Measurements from ENCODE around the gene NMUR1. TPM values are rescaled to one million over a fixed set of nuclear protein-coding genes. Genes with fewer than 3 reads are reported as not detected.

Gene NMUR1
- total and polyA plus RNA-seq, 8 donors, result 0.38 to 1.1 (median 0.66) TPM

GRCh38 chr2:231546014-231546715, 15.9 kb upstream of the NMUR1 start:
- peaks cover 6 to 28% of the 10 kb centered on the region in 2 donors for H3K4me1 ChIP-seq
- H3K4me3 ChIP-seq, result no peak overlapping the region
- peaks cover 0 to 27% of the 10 kb centered on the region in 2 donors for H3K27me3 ChIP-seq
- no peaks in the 10 kb centered on the region for H3K36me3 ChIP-seq
- ATAC-seq (no peak), DNase-seq (peak in 1 of 4 donors; percentile 48)
- H3K27ac ChIP-seq, result peak overlapping the region in 1 of 2 donors; percentile 82
- peaks cover 0 to 14% of the 10 kb centered on the region in 2 donors for H3K9me3 ChIP-seq
- intact Hi-C loops (cut with DNase I), result no loop called here
- TF ChIP-seq CTCF (IDR thresholded peaks at IDR 0.05), result no peak

DNA sequence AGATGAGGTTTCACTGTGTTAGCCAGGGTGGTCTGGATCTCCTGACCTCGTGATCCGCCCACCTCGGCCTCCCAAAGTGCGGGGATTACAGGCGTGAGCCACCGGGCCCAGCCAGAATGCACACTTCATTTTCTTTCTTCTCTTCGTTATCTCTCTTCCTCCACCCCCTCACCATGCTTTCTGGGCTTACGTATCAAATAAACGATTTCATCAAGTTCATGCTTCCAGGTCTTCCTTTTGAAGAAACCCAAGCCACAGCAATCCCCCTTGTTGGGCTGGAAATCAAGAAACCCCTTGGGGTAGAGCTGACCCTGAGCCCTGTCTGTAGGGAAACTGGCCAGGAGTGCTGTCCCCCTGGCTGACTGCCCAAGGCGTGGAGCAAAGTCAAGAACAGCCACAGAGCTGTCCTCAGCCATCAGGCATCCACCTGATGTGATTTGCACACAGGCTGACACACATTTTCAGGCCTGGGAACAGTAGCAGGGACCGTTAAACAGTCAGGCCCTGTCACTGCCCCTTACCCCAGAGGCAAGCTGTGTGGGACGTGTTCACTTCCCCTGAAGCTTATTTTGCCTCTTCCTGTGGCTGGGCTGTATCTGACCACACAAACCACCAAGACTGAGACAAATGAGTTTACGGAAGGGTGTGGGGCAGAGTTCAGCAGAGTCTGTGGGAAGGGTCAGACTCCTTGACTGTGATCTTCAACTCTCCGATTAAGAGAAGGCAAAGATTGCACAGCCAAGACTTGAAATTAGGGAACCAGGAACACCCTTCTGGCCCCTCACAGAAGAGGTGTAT, 15.1 kb upstream of the NMUR1 start:
- no peaks in the 10 kb centered on the region for H3K36me3 ChIP-seq
- peaks cover 6 to 28% of the 10 kb centered on the region in 2 donors for H3K4me1 ChIP-seq
- H3K9me3 ChIP-seq, result peaks cover 0 to 14% of the 10 kb centered on the region in 2 donors
- H3K27me3 ChIP-seq, result peaks cover 0 to 28% of the 10 kb centered on the region in 2 donors
- ATAC-seq (peak; percentile 93), DNase-seq (peak in 3 of 4 donors; percentile 23 to 82 (median 42))
- intact Hi-C loops (cut with DNase I), result no loop called here
- H3K4me3 ChIP-seq, result no peak overlapping the region
- TF ChIP-seq CTCF (IDR thresholded peaks at IDR 0.05), result no peak
- peak overlapping the region; percentile 53 to 82 for H3K27ac ChIP-seq

GRCh38 chr2:231542136-231542535, 11.9 kb upstream of the NMUR1 start:
- TF ChIP-seq CTCF (IDR thresholded peaks at IDR 0.05), result no peak
- DNase-seq, result no peak
- Histone ChIP-seq H3K4me3 (no peak overlapping the region), H3K27me3 (peaks cover 0 to 10% of the 10 kb centered on the region in 2 donors), H3K27ac (no peak overlapping the region), H3K36me3 (no peaks in the 10 kb centered on the region), H3K9me3 (peaks cover 0 to 14% of the 10 kb centered on the region in 2 donors), H3K4me1 (peaks cover 6 to 28% of the 10 kb centered on the region in 2 donors)
- intact Hi-C loops (cut with DNase I), result no loop called here
- no peak for ATAC-seq

DNA sequence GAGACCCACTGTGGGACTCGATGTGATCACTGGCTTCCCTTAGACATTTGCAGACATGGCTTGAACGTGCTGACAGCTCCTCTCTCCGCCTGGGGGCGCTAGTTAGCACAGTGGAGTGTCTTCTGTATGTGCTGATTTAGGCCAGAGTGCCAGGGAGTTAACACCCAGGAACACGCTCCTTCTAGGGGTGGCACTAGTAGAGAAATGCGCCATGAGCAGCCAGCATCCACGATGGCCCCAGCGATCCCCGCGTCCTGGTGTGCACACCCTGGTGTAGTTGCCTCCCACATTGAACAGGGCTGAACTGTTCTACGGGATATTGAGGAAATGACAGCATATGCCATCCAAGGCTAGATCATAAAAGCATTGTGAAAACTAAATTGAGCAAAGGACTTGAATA, 11.4 kb upstream of the NMUR1 start:
- Histone ChIP-seq H3K4me3 (no peak overlapping the region), H3K27me3 (peaks cover 0 to 10% of the 10 kb centered on the region in 2 donors), H3K27ac (no peak overlapping the region), H3K9me3 (peaks cover 0 to 14% of the 10 kb centered on the region in 2 donors), H3K36me3 (no peaks in the 10 kb centered on the region), H3K4me1 (peaks cover 6 to 24% of the 10 kb centered on the region in 2 donors)
- ATAC-seq (no peak), DNase-seq (peak in 1 of 4 donors; percentile 46)
- intact Hi-C loops (cut with DNase I), result no loop called here
- TF ChIP-seq CTCF (IDR thresholded peaks at IDR 0.05), result no peak

DNA sequence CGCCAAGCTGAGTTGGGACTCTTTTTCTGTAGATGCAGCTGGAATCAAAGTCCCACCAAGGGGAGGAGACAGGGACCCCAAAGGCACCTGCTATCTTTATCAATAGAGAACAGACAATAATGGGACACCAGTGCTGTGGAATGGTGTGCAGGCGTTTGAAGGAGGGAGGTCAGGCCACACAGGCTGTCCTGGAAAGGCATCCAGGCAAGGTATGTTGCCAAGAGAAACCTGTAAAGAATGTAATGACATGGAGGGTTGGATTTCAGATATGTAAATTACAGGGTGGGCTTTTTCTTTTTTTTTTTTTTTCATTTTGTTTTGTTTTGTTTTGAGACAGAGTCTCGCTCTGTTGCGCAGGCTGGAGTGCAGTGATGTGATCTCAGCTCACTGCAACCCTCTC, 9.7 kb upstream of the NMUR1 start:
- H3K4me3 ChIP-seq, result no peak overlapping the region
- no peaks in the 10 kb centered on the region for H3K36me3 ChIP-seq
- ATAC-seq, result no peak
- intact Hi-C loops (cut with DNase I), result no loop called here
- H3K27ac ChIP-seq, result no peak overlapping the region
- H3K9me3 ChIP-seq, result peaks cover 0 to 14% of the 10 kb centered on the region in 2 donors
- no peak for TF ChIP-seq CTCF (IDR thresholded peaks at IDR 0.05)
- H3K27me3 ChIP-seq, result peaks cover 0 to 10% of the 10 kb centered on the region in 2 donors
- H3K4me1 ChIP-seq, result peaks cover 1 to 7% of the 10 kb centered on the region in 2 donors
- no peak for DNase-seq
